Caco-2 (cell line): ENCODE results near the gene MYOF. TPM values are rescaled to one million over a fixed set of nuclear protein-coding genes. Genes with fewer than 3 reads are reported as not detected.
A peak's percentile ranks its signal among the peaks of the same experiment; 100 is the strongest.

Source experiments
- BruUV-seq: library from RNA; stranded (reverse); fragments of 400-500 nt; replicated peaks from 2 replicates; lab custom pipeline; 2021; lab: Mats Ljungman, UMichigan
- CTCF ChIA-PET: fragments of 300-600 bp; sonication (Branson Sonifier 250); formaldehyde crosslinking; loops from one replicate; lab custom pipeline; 2022; ENCODE audit warnings: antibody characterized with exemption; lab: Charles Lee
- POLR2A ChIA-PET: fragments of 300-600 bp; sonication (Branson Sonifier 250); formaldehyde crosslinking; loops from one replicate; lab custom pipeline; 2022; ENCODE audit warnings: antibody characterized with exemption; lab: Charles Lee
- DNase-seq, 2 experiments: peaks; one replicate each; pipeline versions ENCODE4 v3.0.0 to v3.0.0-alpha.2; 2020 to 2022
- H3K27me3 ChIP-seq: replicated peaks from 2 replicates; pipeline ENCODE4 v1.6.0; 2011; ENCODE audit warnings: low read length; ENCODE audit not compliant: control insufficient read depth, insufficient read depth
- H3K36me3 ChIP-seq: 2 replicates; pipeline ENCODE4 v1.5.1; 2011; ENCODE audit warnings: low read length; ENCODE audit not compliant: control insufficient read depth, insufficient read depth
- H3K4me1 ChIP-seq: fragments of 250-450 bp; sonication (Bioruptor Pico); 2 replicates; pipeline ENCODE4 v1.5.1; 2020; ENCODE audit warnings: mild to moderate bottlenecking
- H3K4me3 ChIP-seq: 2 replicates; pipeline ENCODE4 v1.5.1; 2011; ENCODE audit warnings: low read depth, mild to moderate bottlenecking, control low read depth, low read length
- H3K9me3 ChIP-seq: fragments of 250-450 bp; sonication (Bioruptor Pico); 2 replicates; pipeline ENCODE4 v1.5.1; 2020; ENCODE audit warnings: mild to moderate bottlenecking, moderate library complexity
- H3K27ac Mint-ChIP-seq: one replicate; pipeline ENCODE4 v1.8.0; 2022; ENCODE audit warnings: mixed read lengths; ENCODE audit not compliant: unreplicated experiment
- H3K27me3 Mint-ChIP-seq: one replicate; pipeline ENCODE4 v1.8.0; 2022; ENCODE audit warnings: mixed read lengths; ENCODE audit not compliant: insufficient read depth, unreplicated experiment
- H3K36me3 Mint-ChIP-seq: one replicate; pipeline ENCODE4 v1.8.0; 2022; ENCODE audit warnings: mild to moderate bottlenecking, mixed read lengths; ENCODE audit not compliant: insufficient read depth, unreplicated experiment
- H3K4me1 Mint-ChIP-seq: one replicate; pipeline ENCODE4 v1.8.0; 2022; ENCODE audit warnings: low read depth, mixed read lengths; ENCODE audit not compliant: unreplicated experiment
- H3K4me3 Mint-ChIP-seq: one replicate; pipeline ENCODE4 v1.8.0; 2022; ENCODE audit warnings: mild to moderate bottlenecking, moderate library complexity, mixed read lengths; ENCODE audit not compliant: unreplicated experiment
- H3K9me3 Mint-ChIP-seq: one replicate; pipeline ENCODE4 v1.8.0; 2022; ENCODE audit warnings: mixed read lengths; ENCODE audit not compliant: unreplicated experiment
- intact Hi-C: fragments of 100-400 bp; cut with micrococcal nuclease; formaldehyde crosslinking; loops from one replicate; pipeline ENCODE4 v1.10.0; 2022; ENCODE audit not compliant: unreplicated experiment
- total RNA-seq: library from RNA; stranded (reverse); gene quantifications from 2 replicates; pipeline ENCODE4 v1.2.3, GENCODE V29; 2022
- TF ChIP-seq, protein P1 (sequence below), 2 experiments: fragments of 200-600 bp in 1 of 2; IDR thresholded peaks; 1 replicate in 1 of 2; 2 replicates in 1 of 2; pipeline versions ENCODE4 v1.5.1 to v1.8.0; 2011 to 2022; ENCODE audit warnings: antibody characterized with exemption in 1 of 2, control low read depth in 1 of 2, inconsistent platforms in 1 of 2, low read depth in 1 of 2, low read length in 1 of 2, mild to moderate bottlenecking in 1 of 2, moderate library complexity in 1 of 2; ENCODE audit not compliant: insufficient read depth in 1 of 2, severe bottlenecking in 1 of 2, unreplicated experiment in 1 of 2

MYOF gene
- total RNA-seq, 1 experiment from 2014 or later, result 148 TPM

GRCh38 chr10:93494494-93494893 is 12.4 kb upstream of the MYOF start:
- H3K4me1 Mint-ChIP-seq, result peaks cover 44% of the 10 kb centered on the region
- H3K9me3 ChIP-seq, result no peaks in the 10 kb centered on the region
- peaks cover 26% of the 10 kb centered on the region for H3K4me1 ChIP-seq
- H3K9me3 Mint-ChIP-seq, result no peaks in the 10 kb centered on the region
- H3K4me3 ChIP-seq, result no peak overlapping the region
- no peaks in the 10 kb centered on the region for H3K27me3 ChIP-seq
- no peaks in the 10 kb centered on the region for H3K27me3 Mint-ChIP-seq
- TF ChIP-seq, protein P1, sequence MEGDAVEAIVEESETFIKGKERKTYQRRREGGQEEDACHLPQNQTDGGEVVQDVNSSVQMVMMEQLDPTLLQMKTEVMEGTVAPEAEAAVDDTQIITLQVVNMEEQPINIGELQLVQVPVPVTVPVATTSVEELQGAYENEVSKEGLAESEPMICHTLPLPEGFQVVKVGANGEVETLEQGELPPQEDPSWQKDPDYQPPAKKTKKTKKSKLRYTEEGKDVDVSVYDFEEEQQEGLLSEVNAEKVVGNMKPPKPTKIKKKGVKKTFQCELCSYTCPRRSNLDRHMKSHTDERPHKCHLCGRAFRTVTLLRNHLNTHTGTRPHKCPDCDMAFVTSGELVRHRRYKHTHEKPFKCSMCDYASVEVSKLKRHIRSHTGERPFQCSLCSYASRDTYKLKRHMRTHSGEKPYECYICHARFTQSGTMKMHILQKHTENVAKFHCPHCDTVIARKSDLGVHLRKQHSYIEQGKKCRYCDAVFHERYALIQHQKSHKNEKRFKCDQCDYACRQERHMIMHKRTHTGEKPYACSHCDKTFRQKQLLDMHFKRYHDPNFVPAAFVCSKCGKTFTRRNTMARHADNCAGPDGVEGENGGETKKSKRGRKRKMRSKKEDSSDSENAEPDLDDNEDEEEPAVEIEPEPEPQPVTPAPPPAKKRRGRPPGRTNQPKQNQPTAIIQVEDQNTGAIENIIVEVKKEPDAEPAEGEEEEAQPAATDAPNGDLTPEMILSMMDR (IDR thresholded peaks at IDR 0.05; ENCODE audit: insufficient read depth in 1 of 2, low read depth in 1 of 2, low read length in 1 of 2, severe bottlenecking in 1 of 2, unreplicated experiment in 1 of 2), result no peak
- H3K27ac Mint-ChIP-seq, result no peak overlapping the region
- no peak for DNase-seq
- H3K36me3 Mint-ChIP-seq, result peaks cover 29% of the 10 kb centered on the region
- CTCF ChIA-PET, result interaction anchor here (0.6 to 1.6 kb wide), 4 partner anchors 9 to 118 kb away, joined by 4 to 5 read pairs (median 4); no protein-coding TSS in a partner anchor
- BruUV-seq, result no TSS peak
- no peak overlapping the region for H3K4me3 Mint-ChIP-seq
- H3K36me3 ChIP-seq, result no peaks in the 10 kb centered on the region
- intact Hi-C loops, result no loop called here
- POLR2A ChIA-PET, result interaction anchor here (1.0 kb wide), 1 partner anchor 36 kb away, joined by 5 read pairs; no protein-coding TSS in a partner anchor

- DNase-seq, result peak; percentile 59 to 69
- H3K36me3 ChIP-seq, result no peaks in the 10 kb centered on the region
- Mint-ChIP-seq H3K9me3 (peaks cover 10% of the 10 kb centered on the region), H3K4me3 (no peak overlapping the region), H3K27me3 (no peaks in the 10 kb centered on the region), H3K4me1 (peaks cover 40% of the 10 kb centered on the region), H3K36me3 (peaks cover 16% of the 10 kb centered on the region), H3K27ac (peak overlapping the region; percentile 10)
- peaks cover 26% of the 10 kb centered on the region for H3K4me1 ChIP-seq
- H3K27me3 ChIP-seq, result no peaks in the 10 kb centered on the region
- BruUV-seq, result no TSS peak
- intact Hi-C loops, result no loop called here
- TF ChIP-seq, protein P1 (IDR thresholded peaks at IDR 0.05; ENCODE audit: insufficient read depth in 1 of 2, low read depth in 1 of 2, low read length in 1 of 2, severe bottlenecking in 1 of 2, unreplicated experiment in 1 of 2), result peak; percentile 14 to 22
- H3K9me3 ChIP-seq, result no peaks in the 10 kb centered on the region
- no peak overlapping the region for H3K4me3 ChIP-seq
- POLR2A ChIA-PET, result no interaction called here
- CTCF ChIA-PET, result interaction anchor here (0.7 kb wide), 3 partner anchors 18 to 662 kb away, joined by 5 to 8 read pairs (median 6); no protein-coding TSS in a partner anchor
Measured at GRCh38 chr10:93493162-93493561, 11.0 kb upstream of the MYOF start.

- H3K9me3 Mint-ChIP-seq, result peaks cover 10% of the 10 kb centered on the region
- BruUV-seq, result no TSS peak
- no peak overlapping the region for H3K27ac Mint-ChIP-seq
- ChIA-PET POLR2A (no interaction called here), CTCF (interaction anchor here (1.4 kb wide), 1 partner anchor 10 kb away, joined by 4 read pairs; the partner anchor contains the start of gene MYOF)
- Histone ChIP-seq H3K4me3 (no peak overlapping the region), H3K9me3 (no peaks in the 10 kb centered on the region), H3K4me1 (peaks cover 26% of the 10 kb centered on the region), H3K36me3 (no peaks in the 10 kb centered on the region), H3K27me3 (no peaks in the 10 kb centered on the region)
- H3K4me1 Mint-ChIP-seq, result peaks cover 39% of the 10 kb centered on the region
- intact Hi-C loops, result no loop called here
- peaks cover 3% of the 10 kb centered on the region for H3K36me3 Mint-ChIP-seq
- no peak overlapping the region for H3K4me3 Mint-ChIP-seq
- TF ChIP-seq, protein P1 (IDR thresholded peaks at IDR 0.05; ENCODE audit: insufficient read depth in 1 of 2, low read depth in 1 of 2, low read length in 1 of 2, severe bottlenecking in 1 of 2, unreplicated experiment in 1 of 2), result no peak
- DNase-seq, result no peak
- no peaks in the 10 kb centered on the region for H3K27me3 Mint-ChIP-seq
Measured at GRCh38 chr10:93491602-93492121, 9.5 kb upstream of the MYOF start.
